Panc1 (cell line): ENCODE results near the gene C1QA. TPM values are rescaled to one million over a fixed set of nuclear protein-coding genes. Genes with fewer than 3 reads are reported as not detected.

Source experiments
- ATAC-seq: fragments of 200-7000 bp; cut with Tn5 transposase; 2 replicates; pipeline ENCODE4 v1.9.1; 2020; ENCODE audit warnings: mild to moderate bottlenecking, moderate library complexity
- BruUV-seq: library from RNA; stranded (reverse); fragments of 400-500 nt; replicated peaks from 2 replicates; lab custom pipeline; 2021; lab: Mats Ljungman, UMichigan
- CTCF ChIA-PET: fragments of 300-600 bp; sonication (Branson Sonifier 250); formaldehyde crosslinking; loops from one replicate; lab custom pipeline; 2022; ENCODE audit warnings: antibody characterized with exemption; lab: Charles Lee
- POLR2A ChIA-PET: fragments of 300-600 bp; sonication (Branson Sonifier 250); formaldehyde crosslinking; loops from one replicate; lab custom pipeline; 2022; ENCODE audit warnings: antibody characterized with exemption; lab: Charles Lee
- DNase-seq: peaks from one replicate; pipeline ENCODE4 v3.0.0-alpha.2; 2010; ENCODE audit warnings: low read depth, low spot score
- H3K27ac ChIP-seq: 2 replicates; pipeline ENCODE4 v1.5.1; 2011; ENCODE audit warnings: mild to moderate bottlenecking, low read length, inconsistent platforms
- H3K27me3 ChIP-seq: fragments of 200-500 bp; sonication (Bioruptor generic); 2 replicates; pipeline ENCODE4 v1.6.0; 2014; ENCODE audit warnings: low read length, inconsistent platforms; ENCODE audit not compliant: control insufficient read depth, insufficient read depth
- H3K36me3 ChIP-seq: fragments of 200-500 bp; sonication (Bioruptor generic); 2 replicates; pipeline ENCODE4 v1.5.1; 2014; ENCODE audit warnings: inconsistent platforms, mild to moderate bottlenecking, low read length, moderate library complexity; ENCODE audit not compliant: control insufficient read depth, insufficient read depth
- H3K4me1 ChIP-seq: 2 replicates; pipeline ENCODE4 v1.5.1; 2011; ENCODE audit warnings: inconsistent platforms, mild to moderate bottlenecking, low read length, moderate library complexity; ENCODE audit not compliant: control insufficient read depth, insufficient read depth
- H3K4me3 ChIP-seq, 2 experiments: 2 replicates each; pipeline ENCODE4 v1.5.1; 2011 to 2012; ENCODE audit warnings: low read depth in 2 of 2, low read length in 2 of 2, mild to moderate bottlenecking in 2 of 2, inconsistent platforms in 1 of 2, moderate library complexity in 1 of 2
- H3K9me3 ChIP-seq: fragments of 200-500 bp; sonication (Bioruptor generic); 2 replicates; pipeline ENCODE4 v1.5.1; 2014; ENCODE audit warnings: low read depth, mild to moderate bottlenecking, inconsistent platforms, low read length, moderate library complexity; ENCODE audit not compliant: control insufficient read depth, insufficient read depth
- CTCF ChIP-seq: fragments of 450-650 bp; IDR thresholded peaks from 2 replicates; pipeline ENCODE4 v1.5.1; 2017; ENCODE audit warnings: mild to moderate bottlenecking
- POLR2AphosphoS5 ChIP-seq: IDR thresholded peaks from 2 replicates; pipeline ENCODE4 v1.6.1; 2012; ENCODE audit warnings: mild to moderate bottlenecking, low read depth, low read length, moderate library complexity
- SIN3A ChIP-seq: IDR thresholded peaks from 2 replicates; pipeline ENCODE4 v1.6.1; 2012; ENCODE audit warnings: low read depth, mild to moderate bottlenecking, low read length, moderate library complexity, borderline replicate concordance; ENCODE audit not compliant: insufficient read depth
- TCF7L2 ChIP-seq: IDR thresholded peaks from 2 replicates; pipeline ENCODE4 v1.6.1; 2011; ENCODE audit warnings: mild to moderate bottlenecking, low read depth, low read length, inconsistent platforms
- in situ Hi-C: cut with HindIII; loops from 2 replicates; pipeline ENCODE4 v1.10.0; 2016; ENCODE audit warnings: low sequenced_read_pairs, low pct_unique_long_range_greater_than_20kb
- intact Hi-C: fragments of 100-400 bp; cut with micrococcal nuclease; formaldehyde crosslinking; loops from one replicate; pipeline ENCODE4 v1.10.0; 2022; ENCODE audit not compliant: unreplicated experiment
- microRNA-seq: library from miRNA; unstranded; fragments of <30 nt; microRNA quantifications from one replicate; pipeline ENCODE4 v1.1.0, GENCODE V29; 2020; ENCODE audit not compliant: unreplicated experiment
- total RNA-seq: library from RNA; stranded (reverse); gene quantifications from one replicate; pipeline ENCODE4 v1.2.1, GENCODE V29; 2021; ENCODE audit not compliant: unreplicated experiment
- TF ChIP-seq, protein P1 (sequence below), 2 experiments: IDR thresholded peaks; 2 replicates each; pipeline ENCODE4 v1.6.1; 2011 to 2012; ENCODE audit warnings: low read depth in 2 of 2, control low read depth in 1 of 2, low read length in 1 of 2, mild to moderate bottlenecking in 1 of 2, moderate library complexity in 1 of 2; ENCODE audit not compliant: insufficient read depth in 1 of 2

C1QA gene
- total RNA-seq, 1 experiment from 2014 or later: 0.41 TPM

GRCh38 chr1:22688466-22688865, 52.0 kb downstream of the C1QA start:
- CTCF ChIA-PET: interaction anchor here (0.5 kb wide), 1 partner anchor 46 kb away, joined by 3 read pairs; no protein-coding TSS in a partner anchor
- Histone ChIP-seq H3K4me3 (no peak overlapping the region), H3K4me1 (no peaks in the 10 kb centered on the region), H3K27ac (no peak overlapping the region), H3K9me3 (no peaks in the 10 kb centered on the region), H3K36me3 (no peaks in the 10 kb centered on the region), H3K27me3 (no peaks in the 10 kb centered on the region)
- no peak for TF ChIP-seq POLR2AphosphoS5
- TF ChIP-seq, protein P1, sequence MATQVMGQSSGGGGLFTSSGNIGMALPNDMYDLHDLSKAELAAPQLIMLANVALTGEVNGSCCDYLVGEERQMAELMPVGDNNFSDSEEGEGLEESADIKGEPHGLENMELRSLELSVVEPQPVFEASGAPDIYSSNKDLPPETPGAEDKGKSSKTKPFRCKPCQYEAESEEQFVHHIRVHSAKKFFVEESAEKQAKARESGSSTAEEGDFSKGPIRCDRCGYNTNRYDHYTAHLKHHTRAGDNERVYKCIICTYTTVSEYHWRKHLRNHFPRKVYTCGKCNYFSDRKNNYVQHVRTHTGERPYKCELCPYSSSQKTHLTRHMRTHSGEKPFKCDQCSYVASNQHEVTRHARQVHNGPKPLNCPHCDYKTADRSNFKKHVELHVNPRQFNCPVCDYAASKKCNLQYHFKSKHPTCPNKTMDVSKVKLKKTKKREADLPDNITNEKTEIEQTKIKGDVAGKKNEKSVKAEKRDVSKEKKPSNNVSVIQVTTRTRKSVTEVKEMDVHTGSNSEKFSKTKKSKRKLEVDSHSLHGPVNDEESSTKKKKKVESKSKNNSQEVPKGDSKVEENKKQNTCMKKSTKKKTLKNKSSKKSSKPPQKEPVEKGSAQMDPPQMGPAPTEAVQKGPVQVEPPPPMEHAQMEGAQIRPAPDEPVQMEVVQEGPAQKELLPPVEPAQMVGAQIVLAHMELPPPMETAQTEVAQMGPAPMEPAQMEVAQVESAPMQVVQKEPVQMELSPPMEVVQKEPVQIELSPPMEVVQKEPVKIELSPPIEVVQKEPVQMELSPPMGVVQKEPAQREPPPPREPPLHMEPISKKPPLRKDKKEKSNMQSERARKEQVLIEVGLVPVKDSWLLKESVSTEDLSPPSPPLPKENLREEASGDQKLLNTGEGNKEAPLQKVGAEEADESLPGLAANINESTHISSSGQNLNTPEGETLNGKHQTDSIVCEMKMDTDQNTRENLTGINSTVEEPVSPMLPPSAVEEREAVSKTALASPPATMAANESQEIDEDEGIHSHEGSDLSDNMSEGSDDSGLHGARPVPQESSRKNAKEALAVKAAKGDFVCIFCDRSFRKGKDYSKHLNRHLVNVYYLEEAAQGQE (IDR thresholded peaks at IDR 0.05; ENCODE audit: insufficient read depth in 1 of 2, low read depth in 2 of 2, low read length in 1 of 2): no peak
- TF ChIP-seq TCF7L2: no peak
- TF ChIP-seq SIN3A: no peak
- no peak for TF ChIP-seq CTCF
- POLR2A ChIA-PET: no interaction called here
- no TSS peak for BruUV-seq
- DNase-seq: no peak
- in situ Hi-C loops: no loop called here
- intact Hi-C loops: no loop called here
- no peak for ATAC-seq

Small RNA genes lying within 50 kb of the gene (microRNA-seq; reads per million reads assigned to microRNA genes)
- gene MIR6127: not detected

Other genes with a start within 250 kb of the C1QA start
- 24.3 TPM for gene ZBTB40, start 184.8 kb upstream of the C1QA start, total RNA-seq
- gene EPHA8, start 73.1 kb upstream of the C1QA start, total RNA-seq: not detected
- gene C1QC, start 7.0 kb downstream of the C1QA start, total RNA-seq: 0.64 TPM
- 0.33 TPM for gene C1QB, start 16.6 kb downstream of the C1QA start, total RNA-seq
- gene EPHB2, start 74.2 kb downstream of the C1QA start, total RNA-seq: 29.0 TPM